OCI-LY7 (cell line): ENCODE measurements around the gene DNAI7. TPM values are rescaled to one million over a fixed set of nuclear protein-coding genes. Genes with fewer than 3 reads are reported as not detected.

ENCODE experiments used
- Bru-seq: library from RNA; stranded (reverse); fragments of 400-500 nt; gene quantifications from one replicate; lab custom pipeline; 2021; lab: Mats Ljungman, UMichigan
- BruChase-seq, 2 experiments: library from RNA; stranded (reverse); fragments of 400-500 nt; gene quantifications; one replicate each; lab custom pipeline; 2021; lab: Mats Ljungman, UMichigan
- BruUV-seq: library from RNA; stranded (reverse); fragments of 400-500 nt; replicated peaks from 2 replicates; lab custom pipeline; 2021; lab: Mats Ljungman, UMichigan
- CTCF ChIA-PET: fragments of 300-600 bp; sonication (Branson Sonifier 250); formaldehyde crosslinking; loops from one replicate; lab custom pipeline; 2022; ENCODE audit warnings: antibody characterized with exemption; ENCODE audit not compliant: unreplicated experiment; lab: Charles Lee
- POLR2A ChIA-PET: fragments of 300-600 bp; sonication (Branson Sonifier 250); formaldehyde crosslinking; loops from one replicate; lab custom pipeline; 2022; ENCODE audit warnings: antibody characterized with exemption; lab: Charles Lee
- DNase-seq: peaks from one replicate; pipeline ENCODE4 v3.0.0-alpha.2; 2015; ENCODE audit warnings: low spot score
- H2AFZ ChIP-seq: fragments of 200-600 bp; sonication (generic), shearing (Covaris generic); 2 replicates; pipeline ENCODE4 v1.6.1; 2014; ENCODE audit warnings: mild to moderate bottlenecking, antibody characterized with exemption, low read length, moderate library complexity
- H3K27ac ChIP-seq: fragments of 200-600 bp; sonication (generic); 2 replicates; pipeline ENCODE4 v1.5.1; 2014; ENCODE audit warnings: mixed run types, low read depth, mild to moderate bottlenecking, moderate library complexity, low read length, inconsistent platforms; ENCODE audit not compliant: poor library complexity, severe bottlenecking
- H3K36me3 ChIP-seq: fragments of 200-600 bp; sonication (generic); 2 replicates; pipeline ENCODE4 v1.6.1; 2014; ENCODE audit warnings: mild to moderate bottlenecking, antibody characterized with exemption, low read length, moderate library complexity, mixed read lengths; ENCODE audit not compliant: insufficient read depth
- H3K4me1 ChIP-seq: fragments of 200-600 bp; sonication (generic); 2 replicates; pipeline ENCODE4 v1.5.1; 2014; ENCODE audit warnings: mild to moderate bottlenecking, low read length; ENCODE audit not compliant: insufficient read depth, poor library complexity, severe bottlenecking
- H3K4me2 ChIP-seq: fragments of 200-600 bp; sonication (generic); 2 replicates; pipeline ENCODE4 v1.6.1; 2014; ENCODE audit warnings: mild to moderate bottlenecking, low read length
- H3K4me3 ChIP-seq: fragments of 200-600 bp; sonication (generic); 2 replicates; pipeline ENCODE4 v1.5.1; 2014; ENCODE audit warnings: mild to moderate bottlenecking, low read depth, low read length; ENCODE audit not compliant: poor library complexity, severe bottlenecking
- H3K79me2 ChIP-seq: fragments of 200-600 bp; sonication (generic); 2 replicates; pipeline ENCODE4 v1.6.1; 2016; ENCODE audit warnings: low read depth, mild to moderate bottlenecking, low read length, moderate library complexity, mixed read lengths; ENCODE audit not compliant: insufficient read depth
- H3K9me2 ChIP-seq: fragments of 200-600 bp; sonication (generic); 2 replicates; pipeline ENCODE4 v1.6.1; 2016; ENCODE audit warnings: mild to moderate bottlenecking, low read length, mixed read lengths; ENCODE audit not compliant: insufficient read depth
- H3K9me3 ChIP-seq: fragments of 200-600 bp; sonication (generic); 2 replicates; pipeline ENCODE4 v1.6.1; 2014; ENCODE audit warnings: mild to moderate bottlenecking, mixed run types, low read length, mixed read lengths
- H4K20me1 ChIP-seq: fragments of 200-600 bp; sonication (generic); 2 replicates; pipeline ENCODE4 v1.6.1; 2014; ENCODE audit warnings: mild to moderate bottlenecking, antibody characterized with exemption, low read length, moderate library complexity, mixed read lengths; ENCODE audit not compliant: insufficient read depth
- EZH2phosphoT487 ChIP-seq: fragments of 200-600 bp; sonication (generic); IDR thresholded peaks from 2 replicates; pipeline ENCODE4 v1.6.1; 2018; ENCODE audit warnings: low read depth, borderline replicate concordance, mild to moderate bottlenecking, mixed run types, antibody characterized with exemption, low read length, moderate library complexity, mixed read lengths
- intact Hi-C: fragments of 100-400 bp; cut with micrococcal nuclease; formaldehyde crosslinking; loops from one replicate; pipeline ENCODE4 v1.10.0; 2022; ENCODE audit not compliant: unreplicated experiment
- long read RNA-seq: library from polyadenylated mRNA; stranded (forward); transcript quantifications from one replicate; pipeline ENCODE4 v2.0.0, GENCODE V29; 2022
- total RNA-seq, 2 experiments: library from RNA; depleted of rRNA in 1 of 2; stranded (reverse); fragments of >200 nt in 1 of 2; shearing (Covaris generic) in 1 of 2; gene quantifications; 2 replicates each; pipeline ENCODE4 v1.2.3, GENCODE V29; 2014 to 2022
- TF ChIP-seq, protein P1 (sequence below): fragments of 200-600 bp; sonication (generic); conservative IDR thresholded peaks from 2 replicates; pipeline ENCODE4 v1.5.1; 2014; ENCODE audit warnings: mild to moderate bottlenecking, antibody characterized with exemption, low read length, moderate library complexity, mixed read lengths

DNAI7 gene, protein sequence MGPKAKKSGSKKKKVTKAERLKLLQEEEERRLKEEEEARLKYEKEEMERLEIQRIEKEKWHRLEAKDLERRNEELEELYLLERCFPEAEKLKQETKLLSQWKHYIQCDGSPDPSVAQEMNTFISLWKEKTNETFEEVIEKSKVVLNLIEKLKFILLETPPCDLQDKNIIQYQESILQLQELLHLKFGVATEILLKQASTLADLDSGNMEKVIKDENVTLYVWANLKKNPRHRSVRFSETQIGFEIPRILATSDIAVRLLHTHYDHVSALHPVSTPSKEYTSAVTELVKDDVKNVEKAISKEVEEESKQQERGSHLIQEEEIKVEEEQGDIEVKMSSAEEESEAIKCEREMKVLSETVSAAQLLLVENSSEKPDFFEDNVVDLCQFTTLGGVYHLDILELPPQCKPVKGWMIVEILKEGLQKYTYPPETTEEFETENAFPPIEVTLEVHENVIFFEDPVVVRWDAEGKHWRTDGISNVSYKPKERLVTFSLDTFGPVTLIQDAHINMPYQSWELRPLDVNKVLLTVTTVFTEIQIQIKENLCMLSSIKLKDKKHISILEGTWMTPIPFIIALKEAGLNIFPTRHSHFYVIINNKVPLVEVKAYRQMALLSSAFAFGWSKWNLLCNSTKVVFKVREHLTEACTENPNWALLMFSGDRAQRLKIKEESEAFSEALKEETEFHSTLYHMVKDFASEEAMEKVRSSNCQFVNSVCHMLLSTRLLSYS
- total RNA-seq (2014; rRNA removed; shearing (Covaris generic)) (not detected in 2 replicates), total RNA-seq (2022) (not detected in 2 replicates), Bru-seq, nascent RNA (percentile 19 among the genes with signal in this experiment), BruChase-seq, experiment 1, labeled RNA remaining after a 6-hour chase (percentile 13 among the genes with signal in this experiment), BruChase-seq, experiment 2, labeled RNA remaining after a 2-hour chase (percentile 17 among the genes with signal in this experiment)
- long read RNA-seq, partial matches to known transcripts: 0 of 4 reads
- long read RNA-seq, other reads (novel, unspliced or antisense): 4 of 4 reads

DNA sequence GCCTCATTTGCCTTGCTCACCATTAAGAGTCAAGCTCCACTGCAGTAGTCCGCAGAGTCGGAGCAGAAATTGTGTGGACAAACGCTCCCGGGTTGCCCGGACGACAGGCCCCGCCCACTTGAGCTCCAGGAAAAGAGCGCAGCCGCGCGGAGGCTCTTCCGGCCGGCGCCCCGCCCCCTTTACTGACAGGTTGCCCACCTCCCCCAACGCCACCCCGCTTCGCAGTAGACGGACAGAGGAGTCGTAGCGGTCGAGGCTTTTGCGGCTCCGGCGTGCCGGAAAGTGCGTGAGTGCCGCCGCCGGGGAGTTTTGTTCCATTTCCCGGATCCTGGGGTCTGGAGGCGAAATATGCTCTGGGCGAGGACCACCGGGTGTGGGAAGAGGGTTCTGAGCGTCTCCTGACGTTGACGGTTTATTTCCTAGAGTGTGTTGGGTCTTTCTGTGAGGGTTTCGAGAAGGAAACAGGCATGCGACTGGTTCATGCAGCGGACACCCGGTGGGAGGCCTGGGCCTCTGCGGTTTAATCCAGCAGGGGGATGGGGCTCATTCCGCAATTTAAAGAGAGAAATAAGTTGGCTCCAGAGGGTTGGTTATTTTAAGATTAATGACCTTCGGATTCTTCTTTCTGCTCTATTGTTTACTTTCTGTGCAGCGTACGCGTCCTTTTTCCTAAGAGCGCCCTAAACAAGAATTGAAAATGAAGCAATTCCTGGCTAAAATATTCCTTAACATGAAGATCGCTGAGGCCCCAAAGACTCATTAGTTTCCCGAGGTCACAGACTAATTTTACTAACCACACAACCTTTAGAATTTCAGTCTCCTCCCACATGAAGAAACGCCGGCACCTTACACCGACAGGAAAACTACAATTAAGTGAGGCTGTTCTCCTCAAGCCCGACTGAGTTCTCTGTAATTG lies at the start of gene DNAI7, which contains the start of gene ETFRF1:
DNAI7 (minus strand) TSS at position 105 of the 916 bp plus-strand sequence; CDS start at position 23, 82 bp downstream.
ETFRF1 (plus strand) TSS at position 182 of the 916 bp plus-strand sequence. CDS start 8,720 bp downstream, outside the sequence.
- DNase-seq: peak; percentile 96
- TSS peak; percentile 92 for BruUV-seq
- ChIA-PET POLR2A (interaction anchor here (0.5 to 2.2 kb wide), 7 partner anchors 9 to 58 kb away, joined by 3 to 5 read pairs (median 4); no protein-coding TSS in a partner anchor), CTCF (interaction anchor here (0.7 kb wide), 1 partner anchor 47 kb away, joined by 3 read pairs; no protein-coding TSS in a partner anchor)
- Histone ChIP-seq H3K4me1 (peaks cover 15% of the 10 kb centered on the region), H3K4me3 (peak within 1 kb of the TSS; percentile 77), H3K9me3 (no peaks in the 10 kb centered on the region), H2AFZ (peak within 1 kb of the TSS; percentile 81), H3K27ac (peak within 1 kb of the TSS; percentile 16), H3K9me2 (no peaks in the 10 kb centered on the region), H3K36me3 (no peaks in the 10 kb centered on the region), H4K20me1 (no peaks in the 10 kb centered on the region), H3K4me2 (peak within 1 kb of the TSS; percentile 81), H3K79me2 (no peaks in the 10 kb centered on the region)
- intact Hi-C loops: no loop called here
- TF ChIP-seq EZH2phosphoT487: no peak
- TF ChIP-seq, protein P1, sequence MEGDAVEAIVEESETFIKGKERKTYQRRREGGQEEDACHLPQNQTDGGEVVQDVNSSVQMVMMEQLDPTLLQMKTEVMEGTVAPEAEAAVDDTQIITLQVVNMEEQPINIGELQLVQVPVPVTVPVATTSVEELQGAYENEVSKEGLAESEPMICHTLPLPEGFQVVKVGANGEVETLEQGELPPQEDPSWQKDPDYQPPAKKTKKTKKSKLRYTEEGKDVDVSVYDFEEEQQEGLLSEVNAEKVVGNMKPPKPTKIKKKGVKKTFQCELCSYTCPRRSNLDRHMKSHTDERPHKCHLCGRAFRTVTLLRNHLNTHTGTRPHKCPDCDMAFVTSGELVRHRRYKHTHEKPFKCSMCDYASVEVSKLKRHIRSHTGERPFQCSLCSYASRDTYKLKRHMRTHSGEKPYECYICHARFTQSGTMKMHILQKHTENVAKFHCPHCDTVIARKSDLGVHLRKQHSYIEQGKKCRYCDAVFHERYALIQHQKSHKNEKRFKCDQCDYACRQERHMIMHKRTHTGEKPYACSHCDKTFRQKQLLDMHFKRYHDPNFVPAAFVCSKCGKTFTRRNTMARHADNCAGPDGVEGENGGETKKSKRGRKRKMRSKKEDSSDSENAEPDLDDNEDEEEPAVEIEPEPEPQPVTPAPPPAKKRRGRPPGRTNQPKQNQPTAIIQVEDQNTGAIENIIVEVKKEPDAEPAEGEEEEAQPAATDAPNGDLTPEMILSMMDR: 0 out of 2 replicates have a peak, but pooled peaks have one; percentile 19

DNA sequence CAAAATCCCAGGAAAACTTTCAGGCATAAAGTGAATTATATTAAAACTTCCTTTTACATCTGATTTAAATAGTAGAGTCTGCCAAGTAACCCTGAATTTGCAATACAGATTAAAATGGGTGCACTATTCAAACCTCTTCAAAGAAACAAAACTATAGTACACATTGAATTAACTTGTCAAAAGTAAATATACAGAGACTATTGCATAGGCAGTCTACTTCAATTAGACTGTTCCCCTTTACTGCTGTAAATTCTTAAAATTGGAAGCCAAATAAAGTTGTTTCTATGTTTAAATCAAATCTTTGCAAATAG lies 48.7 kb upstream of the DNAI7 start:
- no peaks in the 10 kb centered on the region for H3K9me3 ChIP-seq
- no peak overlapping the region for H3K4me2 ChIP-seq
- intact Hi-C loops: no loop called here
- H3K4me3 ChIP-seq: no peak overlapping the region
- TF ChIP-seq, protein P1: no peak
- peaks cover 18% of the 10 kb centered on the region for H3K4me1 ChIP-seq
- peaks cover 76% of the 10 kb centered on the region for H3K36me3 ChIP-seq
- no TSS peak for BruUV-seq
- no peak overlapping the region for H3K27ac ChIP-seq
- H3K79me2 ChIP-seq: peaks cover 80% of the 10 kb centered on the region
- 0 out of 2 replicates have a peak, but pooled peaks cover 10% of the 10 kb centered on the region for H4K20me1 ChIP-seq
- no peaks in the 10 kb centered on the region for H3K9me2 ChIP-seq
- DNase-seq: no peak
- POLR2A ChIA-PET: interaction anchor here (1.4 kb wide), 1 partner anchor 9 kb away, joined by 4 read pairs; no protein-coding TSS in a partner anchor
- CTCF ChIA-PET: no interaction called here
- H2AFZ ChIP-seq: no peak overlapping the region
